Right ventricle myocardium superior (tissue), 1 donor: ENCODE measurements around the gene BRICD5. TPM values are rescaled to one million over a fixed set of nuclear protein-coding genes. Genes with fewer than 3 reads are reported as not detected.
"Not testable (repeated sequence)": the region's sequence is repeated elsewhere in the genome, so short reads cannot be mapped to it uniquely, and the experiment has no call there.

ENCODE experiments used
- ATAC-seq: fragments of 200-7000 bp; cut with Tn5 transposase; one replicate; pipeline ENCODE4 v1.9.1; 2020; ENCODE audit warnings: mild to moderate bottlenecking; ENCODE audit not compliant: poor library complexity
- DNase-seq: peaks from one replicate; pipeline ENCODE4 v3.0.0-alpha.2; 2020
- intact Hi-C: fragments of 100-400 bp; cut with DNase I; formaldehyde crosslinking; loops from one replicate; pipeline ENCODE4 v1.11.2; 2022
- long read RNA-seq: library from polyadenylated mRNA; unstranded; transcript quantifications from one replicate; pipeline ENCODE4 v2.0.0, GENCODE V29; 2021
- total RNA-seq: library from RNA; stranded (reverse); fragmentation: NEBNext Ultra II Directional; extraction: Animal tissue kit (Norgen Biotek cat#: 25700); gene quantifications from one replicate; pipeline ENCODE4 v1.2.1, GENCODE V29; 2021
- donor health status: DM: no; HTN: yes; CAD: no; lungs with severe emphysema.

BRICD5 gene
- total RNA-seq = 11.3 TPM
- long read RNA-seq, transcript BRICD5-201 (6 exons, 1,913 nt) = major isoform, 14 of 57 reads
- long read RNA-seq, partial matches to known transcripts = 13 of 57 reads
- long read RNA-seq, other reads (novel, unspliced or antisense) = 30 of 57 reads

- DNase-seq = no peak
- ATAC-seq = no peak
- intact Hi-C loops = no loop called here
These were observed at the start of gene BRICD5 for GRCh38 chr16:2210386-2211365. Gene BRICD5, minus strand, starts transcription at chr16:2210863. Its CDS starts 30 bp downstream, at chr16:2210833.

- intact Hi-C loops = no loop called here
- no peak for DNase-seq
These were observed 49.6 kb upstream of the BRICD5 start for GRCh38 chr16:2260250-2260649.

GRCh38 chr16:2258530-2258929 lies 47.9 kb upstream of the BRICD5 start:
- intact Hi-C loops, DNase-seq, ATAC-seq: not testable (repeated sequence)

More at GRCh38 chr16:2260250-2260649, 49.6 kb upstream of the BRICD5 start:
- no peak for ATAC-seq

GRCh38 chr16:2257726-2258125 lies 47.1 kb upstream of the BRICD5 start:
- DNase-seq (no peak), ATAC-seq (no peak)
- intact Hi-C loops = no loop called here

GRCh38 chr16:2256531-2257140 lies 46.0 kb upstream of the BRICD5 start:
- intact Hi-C loops = no loop called here
- DNase-seq = no peak
- no peak for ATAC-seq

GRCh38 chr16:2253293-2253692 lies 42.6 kb upstream of the BRICD5 start:
- DNase-seq (no peak), ATAC-seq (no peak)
- intact Hi-C loops = no loop called here

- intact Hi-C loops = no loop called here
- no peak for ATAC-seq
- no peak for DNase-seq
These were observed 42.1 kb upstream of the BRICD5 start for GRCh38 chr16:2252806-2253148.

GRCh38 chr16:2251296-2252111 lies 40.8 kb upstream of the BRICD5 start, which contains the start of gene ECI1:
Gene ECI1, minus strand, starts transcription at chr16:2251587. Its CDS starts 21 bp downstream, at chr16:2251566.
- ATAC-seq = peak; percentile 98
- DNase-seq = peak; percentile 98
- intact Hi-C loops = no loop called here

- intact Hi-C loops = no loop called here
- DNase-seq (no peak), ATAC-seq (no peak)
These were observed 40.1 kb upstream of the BRICD5 start for GRCh38 chr16:2250652-2251295.

DNA sequence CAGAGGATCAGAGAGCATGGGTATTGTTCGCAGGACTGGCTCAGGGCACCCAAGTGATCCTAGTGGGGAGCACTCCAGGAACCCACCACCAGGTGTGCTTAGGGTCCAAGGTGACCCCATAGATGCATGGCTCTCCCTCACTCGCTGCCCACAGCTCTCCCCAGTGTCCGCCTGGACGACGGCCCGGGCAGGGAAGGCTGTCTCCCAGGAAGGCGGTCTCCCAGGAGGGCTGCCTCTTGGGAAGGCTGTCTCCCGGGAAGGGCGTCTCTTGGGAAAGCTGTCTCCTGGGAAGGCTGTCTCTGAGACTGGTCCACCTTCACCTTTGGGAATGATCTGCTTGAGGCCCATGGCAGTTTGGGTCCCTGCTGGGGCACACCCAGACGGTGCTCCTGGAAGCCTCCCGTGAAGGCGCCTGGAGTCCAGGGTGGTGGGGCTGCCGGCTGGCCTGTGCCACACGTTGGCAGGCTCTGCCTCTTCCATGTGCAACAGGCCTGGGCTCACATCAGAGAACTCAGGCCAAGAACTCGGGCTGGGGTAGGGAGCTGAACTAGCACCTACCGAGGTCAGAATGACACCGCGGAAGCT lies 35.7 kb upstream of the BRICD5 start:
- ATAC-seq = no peak
- no peak for DNase-seq
- intact Hi-C loops = loop anchor here (10.0 kb wide), 1 partner anchor 62 kb away; no protein-coding TSS in a partner anchor

DNA sequence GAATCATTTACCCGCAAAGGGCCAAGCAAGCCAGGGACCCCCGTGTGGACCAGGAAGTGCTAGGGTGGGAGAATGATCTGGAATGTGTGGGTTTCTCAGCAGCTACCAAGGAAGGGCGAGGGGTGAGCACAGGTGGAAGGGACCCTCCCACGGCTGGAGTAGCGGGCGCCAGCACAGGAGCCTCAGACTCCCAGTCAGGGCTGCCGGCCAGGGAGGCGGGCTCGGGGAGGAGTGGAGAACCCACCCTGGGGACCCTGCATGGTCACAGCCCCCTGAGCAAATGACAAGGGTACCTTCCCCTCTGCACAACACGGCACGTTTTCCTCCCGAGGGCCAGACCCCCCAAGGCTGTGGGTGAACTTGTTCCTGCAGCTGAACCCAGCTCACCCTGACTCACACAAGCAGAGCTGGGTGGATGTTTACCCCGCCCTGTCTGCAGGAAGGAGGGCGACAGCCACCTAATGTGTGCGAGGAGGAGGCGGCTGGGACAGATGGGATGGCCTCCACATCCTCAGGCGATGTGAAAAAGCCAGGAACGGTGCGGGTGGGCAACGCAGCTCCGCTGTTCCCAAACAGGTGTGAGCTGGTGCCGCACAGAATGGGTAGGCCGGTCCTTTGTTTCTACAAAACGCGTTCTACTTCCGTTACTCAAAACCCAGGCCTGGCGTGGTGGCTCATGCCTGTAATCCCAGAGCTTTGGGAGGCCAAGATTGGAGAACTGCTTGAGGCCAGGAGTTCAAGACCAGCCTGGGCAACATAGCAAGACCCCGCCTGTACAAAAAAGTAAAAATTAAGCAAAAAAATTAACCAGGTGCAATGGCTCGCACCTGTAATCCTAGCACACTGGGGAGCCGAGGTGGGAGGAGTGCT lies 34.5 kb upstream of the BRICD5 start:
- intact Hi-C loops = loop anchor here (10.0 kb wide), 1 partner anchor 60 kb away; no protein-coding TSS in a partner anchor
- no peak for ATAC-seq
- DNase-seq = no peak

DNA sequence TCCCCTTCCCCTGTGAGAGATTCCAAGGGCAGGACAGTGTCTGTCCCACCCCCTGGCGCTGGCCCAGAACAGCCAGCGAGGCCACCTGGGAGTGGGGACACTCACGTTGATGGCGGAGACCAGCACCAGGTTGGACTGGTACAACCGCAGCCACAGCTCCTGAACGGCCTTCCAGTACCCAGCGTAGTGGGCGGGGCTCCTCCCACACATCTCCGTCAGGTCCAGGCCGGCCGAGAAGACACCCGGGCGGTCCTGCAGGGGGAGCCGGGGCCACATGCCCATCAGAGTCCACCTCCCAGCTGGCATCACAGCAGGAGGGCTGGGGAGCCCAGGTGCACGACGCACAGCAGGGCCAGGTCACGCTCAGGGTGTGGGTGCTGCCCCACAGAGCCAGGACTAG lies 33.6 kb upstream of the BRICD5 start:
- DNase-seq (no peak), ATAC-seq (no peak)

DNA sequence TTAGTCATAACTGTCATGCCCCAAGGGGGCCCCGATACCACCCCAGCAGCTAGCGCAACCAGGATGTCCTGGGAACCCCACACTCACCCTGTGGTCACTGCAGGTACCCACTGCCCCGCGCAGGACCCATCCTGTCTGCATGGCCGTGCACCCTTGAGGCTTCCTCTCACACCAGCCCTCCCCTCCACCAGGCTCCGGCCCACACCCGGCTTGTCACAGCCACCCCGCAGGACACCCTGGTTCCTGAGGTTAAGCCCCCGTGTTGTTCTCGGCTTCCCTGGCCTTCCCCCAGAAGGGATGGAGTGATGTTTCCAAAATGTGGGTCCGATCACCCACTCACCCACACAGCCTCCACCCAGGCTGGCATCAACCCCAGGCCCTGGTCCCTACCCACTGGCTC lies 33.1 kb upstream of the BRICD5 start:
- DNase-seq (no peak), ATAC-seq (no peak)
- intact Hi-C loops = loop anchor here (10.0 kb wide), 1 partner anchor 59 kb away; no protein-coding TSS in a partner anchor

More for the DNA sequence above, 33.6 kb upstream of the BRICD5 start:
- intact Hi-C loops = loop anchor here (10.0 kb wide), 1 partner anchor 60 kb away; no protein-coding TSS in a partner anchor

DNA sequence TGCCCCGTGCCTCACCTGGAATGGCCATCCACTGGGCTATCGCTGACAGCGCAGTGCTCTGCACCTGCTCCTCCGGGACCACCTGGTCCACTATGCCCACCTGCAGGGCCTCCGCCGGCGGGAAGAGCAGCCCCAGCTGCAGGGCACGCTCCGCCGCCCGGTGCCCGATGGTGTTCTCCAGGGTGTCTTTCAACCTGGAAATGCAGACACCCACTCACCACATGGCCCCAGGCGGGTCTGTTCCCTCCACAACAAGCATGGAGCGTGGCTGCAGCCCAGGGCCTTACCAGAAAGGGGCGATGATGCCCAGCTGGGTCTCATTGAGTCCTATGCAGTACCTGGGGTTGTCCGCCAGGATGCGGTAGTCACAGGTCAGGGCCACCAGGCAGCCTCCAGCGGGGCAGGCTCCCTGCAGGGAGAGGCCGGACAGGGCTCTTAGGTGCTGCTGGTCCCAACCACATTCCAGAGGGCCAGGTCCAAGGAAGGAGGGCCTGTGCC lies 32.4 kb upstream of the BRICD5 start:
- no peak for ATAC-seq

GRCh38 chr16:2242598-2242997 lies 31.9 kb upstream of the BRICD5 start:
- ATAC-seq (no peak), DNase-seq (no peak)
- intact Hi-C loops = loop anchor here (10.0 kb wide), 1 partner anchor 58 kb away; no protein-coding TSS in a partner anchor

More for the DNA sequence above, 32.4 kb upstream of the BRICD5 start:
- no peak for DNase-seq
- intact Hi-C loops = loop anchor here (10.0 kb wide), 1 partner anchor 58 kb away; no protein-coding TSS in a partner anchor

DNA sequence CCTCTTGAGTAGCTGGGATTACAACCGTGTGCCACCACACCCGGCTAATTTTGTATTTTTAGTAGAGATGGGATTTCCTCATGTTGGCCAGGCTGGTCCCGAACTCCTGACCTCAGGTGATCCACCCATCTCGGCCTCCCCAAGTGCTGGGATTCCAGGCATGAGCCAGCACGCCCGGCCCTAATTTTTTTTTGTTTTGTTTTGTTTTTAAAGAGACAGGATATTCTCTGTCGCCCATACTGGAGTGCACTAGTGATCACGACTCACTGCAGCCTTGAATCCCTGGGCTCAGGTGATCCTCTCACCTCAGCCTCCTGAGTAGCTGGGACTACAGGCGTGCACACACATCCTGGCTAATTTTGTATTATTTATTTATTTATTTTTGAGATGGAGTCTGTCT lies 29.7 kb upstream of the BRICD5 start:
- not testable (repeated sequence) for DNase-seq, ATAC-seq
- intact Hi-C loops = loop anchor here (10.0 kb wide), 1 partner anchor 56 kb away; no protein-coding TSS in a partner anchor
